CD14-positive monocyte (primary cell): ENCODE results near the gene MYO6. TPM values are rescaled to one million over a fixed set of nuclear protein-coding genes. Genes with fewer than 3 reads are reported as not detected.
A peak's percentile ranks its signal among the peaks of the same experiment; 100 is the strongest.

ENCODE experiments used
- DNase-seq, 3 donors: peaks; one replicate each; pipeline ENCODE4 v3.0.0-alpha.2; 2011 to 2022
- H2AFZ ChIP-seq: 2 replicates; pipeline ENCODE4 v1.6.0; 2012; ENCODE audit warnings: mild to moderate bottlenecking, low read depth, low read length, inconsistent platforms; ENCODE audit not compliant: insufficient read depth, poor library complexity, severe bottlenecking
- H3K27ac ChIP-seq, 2 donors: 1 replicate in 1 of 2; 2 replicates in 1 of 2; pipeline ENCODE4 v1.5.1; 2012 to 2013; ENCODE audit warnings: low read length in 2 of 2, control low read depth in 1 of 2, inconsistent platforms in 1 of 2, low read depth in 1 of 2, mild to moderate bottlenecking in 1 of 2
- H3K27me3 ChIP-seq, 2 donors: one replicate each; pipeline versions ENCODE4 v1.6.0 to v1.6.1; 2011 to 2013; ENCODE audit warnings: low read length in 2 of 2; ENCODE audit not compliant: control insufficient read depth in 2 of 2, insufficient read depth in 2 of 2
- H3K36me3 ChIP-seq, 2 donors: replicated peaks in 1 of 2; 1 replicate in 1 of 2; 2 replicates in 1 of 2; pipeline versions ENCODE4 v1.5.1 to v1.6.1; 2012 to 2013; ENCODE audit warnings: low read length in 2 of 2, control low read depth in 1 of 2, inconsistent platforms in 1 of 2, mild to moderate bottlenecking in 1 of 2; ENCODE audit not compliant: insufficient read depth in 2 of 2, control insufficient read depth in 1 of 2
- H3K4me1 ChIP-seq, 2 donors: 1 replicate in 1 of 2; 2 replicates in 1 of 2; pipeline versions ENCODE4 v1.5.1 to v1.6.1; 2012 to 2013; ENCODE audit warnings: low read length in 2 of 2, control low read depth in 1 of 2, inconsistent platforms in 1 of 2, mild to moderate bottlenecking in 1 of 2, moderate library complexity in 1 of 2; ENCODE audit not compliant: insufficient read depth in 2 of 2, control insufficient read depth in 1 of 2
- H3K4me2 ChIP-seq: replicated peaks from 2 replicates; pipeline ENCODE3; 2012; ENCODE audit warnings: low read length, moderate library complexity, mild to moderate bottlenecking; ENCODE audit not compliant: poor library complexity, severe bottlenecking; ENCODE audit errors: extremely low read depth
- H3K4me3 ChIP-seq, 3 experiments: fragments of 200-600 bp in 1 of 3; sonication (generic) in 1 of 3; replicated peaks in 1 of 3; 1 replicate in 2 of 3; 2 replicates in 1 of 3; pipeline ENCODE4 v1.5.1; 2011 to 2013; ENCODE audit warnings: low read length in 3 of 3, mild to moderate bottlenecking in 3 of 3, control low read depth in 2 of 3, low read depth in 2 of 3, inconsistent platforms in 1 of 3, moderate library complexity in 1 of 3
- H3K79me2 ChIP-seq: 2 replicates; pipeline ENCODE4 v1.6.0; 2012; ENCODE audit warnings: mild to moderate bottlenecking, control low read depth, inconsistent platforms, low read length, moderate library complexity; ENCODE audit not compliant: insufficient read depth
- H3K9ac ChIP-seq: 2 replicates; pipeline ENCODE4 v1.6.0; 2017; ENCODE audit warnings: low read length, mild to moderate bottlenecking; ENCODE audit not compliant: insufficient read depth, poor library complexity, severe bottlenecking
- H3K9me3 ChIP-seq, 2 donors: replicated peaks in 1 of 2; 1 replicate in 1 of 2; 2 replicates in 1 of 2; pipeline versions ENCODE4 v1.5.1 to v1.6.1; 2012 to 2013; ENCODE audit warnings: low read length in 2 of 2, control low read depth in 1 of 2; ENCODE audit not compliant: control insufficient read depth in 1 of 2, insufficient read depth in 1 of 2
- H4K20me1 ChIP-seq: 2 replicates; pipeline ENCODE4 v1.6.0; 2012; ENCODE audit warnings: mild to moderate bottlenecking, low read length, control low read depth, moderate library complexity; ENCODE audit not compliant: insufficient read depth
- H3K27ac Mint-ChIP-seq, 7 donors: one replicate each; pipeline ENCODE4 v1.8.0; 2020; ENCODE audit warnings: mild to moderate bottlenecking in 7 of 7, mixed read lengths in 7 of 7, moderate library complexity in 6 of 7, inconsistent platforms in 2 of 7
- H3K27me3 Mint-ChIP-seq, 3 donors: one replicate each; pipeline ENCODE4 v1.8.0; 2021 to 2022; ENCODE audit warnings: low read depth in 3 of 3, mild to moderate bottlenecking in 3 of 3, mixed read lengths in 3 of 3, moderate library complexity in 3 of 3, inconsistent platforms in 1 of 3
- H3K36me3 Mint-ChIP-seq, 2 donors: one replicate each; pipeline ENCODE4 v1.8.0; 2020; ENCODE audit warnings: mixed read lengths in 2 of 2, inconsistent platforms in 1 of 2, mild to moderate bottlenecking in 1 of 2
- H3K4me1 Mint-ChIP-seq: one replicate; pipeline ENCODE4 v1.8.0; 2020; ENCODE audit warnings: mild to moderate bottlenecking, mixed read lengths
- H3K4me3 Mint-ChIP-seq, 2 donors: one replicate each; pipeline ENCODE4 v1.8.0; 2020; ENCODE audit warnings: mild to moderate bottlenecking in 2 of 2, mixed read lengths in 2 of 2, moderate library complexity in 1 of 2
- H3K9me3 Mint-ChIP-seq, 7 donors: one replicate each; pipeline ENCODE4 v1.8.0; 2020 to 2022; ENCODE audit warnings: mixed read lengths in 7 of 7, mild to moderate bottlenecking in 6 of 7, moderate library complexity in 6 of 7, inconsistent platforms in 2 of 7
- CTCF ChIP-seq: fragments of 200-600 bp; IDR thresholded peaks from one replicate; pipeline ENCODE4 v1.8.0; 2022; ENCODE audit warnings: antibody characterized with exemption, mild to moderate bottlenecking
- WGBS: methylation state at CpG from one replicate; pipeline ENCODE4 v1.1.5; 2013; ENCODE audit warnings: missing lambda C conversion rate; ENCODE audit not compliant: insufficient coverage; 5-methylcytosine and 5-hydroxymethylcytosine counted together
- intact Hi-C, 2 donors: fragments of 100-400 bp; cut with micrococcal nuclease; formaldehyde crosslinking; loops; one replicate each; pipeline versions ENCODE4 v1.15.0 to v1.15.1; 2023
- polyA plus RNA-seq, 3 donors: library from polyadenylated mRNA; depleted of rRNA in 1 of 3; unstranded in 2 of 3; stranded (reverse) in 1 of 3; fragments of 300-500 nt in 2 of 3; fragments of >200 nt in 1 of 3; fragmentation: Illumina TruSeq in 2 of 3; gene quantifications; 1 replicate in 2 of 3; 2 replicates in 1 of 3; pipeline ENCODE4 v1.2.3, GENCODE V29; 2012 to 2021

Gene MYO6
- polyA plus RNA-seq, 3 donors: not detected

GRCh38 chr6:75853806-75854205 lies 104.8 kb downstream of the MYO6 start:
- Histone ChIP-seq H3K4me1 (no peaks in the 10 kb centered on the region), H3K9ac (no peak overlapping the region), H4K20me1 (no peaks in the 10 kb centered on the region), H2AFZ (no peak overlapping the region), H3K36me3 (no peaks in the 10 kb centered on the region), H3K27ac (no peak overlapping the region), H3K4me3 (no peak overlapping the region), H3K4me2 (no peak overlapping the region), H3K27me3 (no peaks in the 10 kb centered on the region), H3K79me2 (no peaks in the 10 kb centered on the region), H3K9me3 (no peaks in the 10 kb centered on the region)
- TF ChIP-seq CTCF: no peak
- no peaks in the 10 kb centered on the region for H3K36me3 Mint-ChIP-seq
- H3K9me3 Mint-ChIP-seq: no peaks in the 10 kb centered on the region
- intact Hi-C loops: no loop called here
- no peak for DNase-seq
- no peaks in the 10 kb centered on the region for H3K4me1 Mint-ChIP-seq
- no CpG with 5 or more reads among the region's 2 CpGs for WGBS
- H3K27ac Mint-ChIP-seq: no peak overlapping the region
- H3K27me3 Mint-ChIP-seq: peaks cover 4 to 6% (median 5%) of the 10 kb centered on the region in 3 donors
- no peak overlapping the region for H3K4me3 Mint-ChIP-seq

DNA sequence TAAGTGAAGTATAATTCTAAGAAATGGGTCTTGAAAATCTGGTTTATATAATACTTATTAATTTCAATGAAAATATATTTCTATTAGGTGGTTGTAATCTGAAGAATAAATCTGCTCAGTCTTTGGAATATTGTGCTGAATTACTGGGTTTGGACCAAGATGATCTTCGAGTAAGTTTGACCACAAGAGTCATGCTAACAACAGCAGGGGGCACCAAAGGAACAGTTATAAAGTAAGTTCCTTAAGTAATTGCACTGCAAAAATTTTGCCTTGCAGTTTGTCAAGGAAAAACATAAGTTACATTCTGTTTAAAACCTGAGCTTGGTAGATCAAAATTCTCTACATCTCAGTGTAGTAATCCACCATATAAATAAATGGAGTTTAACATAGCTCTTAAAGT lies 106.0 kb downstream of the MYO6 start:
- H3K79me2 ChIP-seq: no peaks in the 10 kb centered on the region
- 5% methylated on average over 1 of the region's 1 CpG for WGBS
- H3K27me3 ChIP-seq: no peaks in the 10 kb centered on the region
- Mint-ChIP-seq H3K4me3 (no peak overlapping the region), H3K4me1 (no peaks in the 10 kb centered on the region), H3K9me3 (no peaks in the 10 kb centered on the region), H3K36me3 (no peaks in the 10 kb centered on the region), H3K27me3 (peaks cover 6 to 11% (median 10%) of the 10 kb centered on the region in 3 donors), H3K27ac (no peak overlapping the region)
- intact Hi-C loops: no loop called here
- H3K27ac ChIP-seq: no peak overlapping the region
- no peak for DNase-seq
- H3K4me2 ChIP-seq: no peak overlapping the region
- TF ChIP-seq CTCF: peak; percentile 36
- H4K20me1 ChIP-seq: no peaks in the 10 kb centered on the region
- H3K9ac ChIP-seq: no peak overlapping the region
- H3K36me3 ChIP-seq: no peaks in the 10 kb centered on the region
- H3K4me1 ChIP-seq: no peaks in the 10 kb centered on the region
- H3K9me3 ChIP-seq: no peaks in the 10 kb centered on the region
- H2AFZ ChIP-seq: no peak overlapping the region
- H3K4me3 ChIP-seq: no peak overlapping the region
